A549 (cell line): ENCODE measurements around the gene OARD1. TPM values are rescaled to one million over a fixed set of nuclear protein-coding genes. Genes with fewer than 3 reads are reported as not detected.

Experiments
- ATAC-seq, 2 experiments: fragments of 200-7000 bp in 1 of 2; fragments of >200 bp in 1 of 2; cut with Nextera tagmentation in 1 of 2; cut with Tn5 transposase in 1 of 2; 3 replicates each; pipeline versions ENCODE4 v1.8.0 to v1.9.1; 2018 to 2020; ENCODE audit warnings: mild to moderate bottlenecking in 1 of 2, moderate library complexity in 1 of 2
- CTCF ChIA-PET: fragments of 300-600 bp; sonication (Branson Sonifier 250); formaldehyde crosslinking; extraction: SDS; loops from one replicate; lab custom pipeline; 2021; ENCODE audit warnings: antibody characterized with exemption, inconsistent platforms; lab: Yijun Ruan, JAX
- POLR2A ChIA-PET: fragments of 350-600 bp; formaldehyde crosslinking; extraction: SDS; loops from one replicate; lab custom pipeline; 2021; ENCODE audit warnings: antibody characterized with exemption, inconsistent platforms; lab: Yijun Ruan, JAX
- DNase-seq, 2 experiments: peaks; one replicate each; pipeline versions ENCODE4 v3.0.0 to v3.0.0-alpha.2; 2011 to 2016; ENCODE audit warnings: low read depth in 1 of 2, low spot score in 1 of 2
- FAIRE-seq: peaks from 2 replicates; lab custom pipeline; 2011; peaks lifted over from hg19 to GRCh38; lab: Jason Lieb, UNC
- H3K27ac ChIP-seq, 2 experiments: fragments of >200 bp; sonication (Bioruptor Twin); formaldehyde crosslinking; 3 replicates each; pipeline ENCODE4 v1.5.1; 2016 to 2017
- H3K4me1 ChIP-seq: fragments of >200 bp; sonication (Bioruptor Twin); formaldehyde crosslinking; 3 replicates; pipeline ENCODE4 v1.6.1; 2016
- H3K4me2 ChIP-seq: fragments of >200 bp; sonication (Bioruptor Twin); formaldehyde crosslinking; 3 replicates; pipeline ENCODE4 v1.6.1; 2016
- H3K4me3 ChIP-seq: fragments of >200 bp; sonication (Bioruptor Twin); formaldehyde crosslinking; 3 replicates; pipeline ENCODE4 v1.5.1; 2016
- H3K9me3 ChIP-seq: fragments of >200 bp; sonication (Bioruptor Twin); formaldehyde crosslinking; 3 replicates; pipeline ENCODE4 v1.6.1; 2016
- BHLHE40 ChIP-seq: IDR thresholded peaks from 2 replicates; pipeline ENCODE4 v1.6.1; 2012; ENCODE audit warnings: low read depth, low read length, inconsistent platforms
- CEBPB ChIP-seq, 2 experiments: fragments of >200 bp in 1 of 2; sonication (Bioruptor Twin) in 1 of 2; formaldehyde crosslinking in 1 of 2; IDR thresholded peaks; 2 replicates each; pipeline ENCODE4 v1.6.1; 2012 to 2016
- CHD4 ChIP-seq: fragments of 200-600 bp; sonication (generic); IDR thresholded peaks from 2 replicates; pipeline ENCODE4 v1.6.1; 2016; ENCODE audit warnings: antibody characterized with exemption, mild to moderate bottlenecking, borderline replicate concordance
- EHF ChIP-seq: fragments of 250-450 bp; sonication (Bioruptor Pico); IDR thresholded peaks from 2 replicates; pipeline ENCODE4 v1.5.0; 2020; ENCODE audit warnings: mild to moderate bottlenecking
- FOSL2 ChIP-seq, 2 experiments: fragments of 450-650 bp in 1 of 2; fragments of >200 bp in 1 of 2; sonication (Bioruptor Twin) in 1 of 2; formaldehyde crosslinking; IDR thresholded peaks; 2 replicates each; pipeline versions ENCODE4 v1.5.0 to v1.6.1; 2016 to 2020; ENCODE audit warnings: mild to moderate bottlenecking in 1 of 2, moderate library complexity in 1 of 2
- FOXS1 ChIP-seq: fragments of 250-450 bp; sonication (Bioruptor Pico); IDR thresholded peaks from 2 replicates; pipeline ENCODE4 v1.5.0; 2020; ENCODE audit warnings: mild to moderate bottlenecking, moderate library complexity
- GATA3 ChIP-seq: IDR thresholded peaks from 2 replicates; pipeline ENCODE4 v1.6.1; 2012; ENCODE audit warnings: borderline replicate concordance
- HDAC2 ChIP-seq: fragments of 200-600 bp; sonication (generic); IDR thresholded peaks from 2 replicates; pipeline ENCODE4 v1.6.1; 2016
- HMGXB4 ChIP-seq: fragments of 250-450 bp; sonication (Bioruptor Pico); IDR thresholded peaks from 2 replicates; pipeline ENCODE4 v1.5.0; 2021; ENCODE audit warnings: mild to moderate bottlenecking, moderate library complexity, borderline replicate concordance
- HOXA7 ChIP-seq: fragments of 250-450 bp; sonication (Bioruptor Pico); IDR thresholded peaks from 2 replicates; pipeline ENCODE4 v1.5.0; 2020; ENCODE audit warnings: mild to moderate bottlenecking, moderate library complexity
- HOXB5 ChIP-seq: fragments of 250-450 bp; sonication (Bioruptor Pico); IDR thresholded peaks from 2 replicates; pipeline ENCODE4 v1.5.0; 2020; ENCODE audit warnings: mild to moderate bottlenecking, moderate library complexity
- JUN ChIP-seq, 2 experiments: fragments of >200 bp; sonication (Bioruptor Twin); formaldehyde crosslinking; IDR thresholded peaks; 2 replicates in 1 of 2; 3 replicates in 1 of 2; pipeline ENCODE4 v1.6.1; 2016 to 2017
- MAZ ChIP-seq: fragments of 150-350 bp; IDR thresholded peaks from 2 replicates; pipeline ENCODE4 v1.6.1; 2014; ENCODE audit warnings: antibody characterized with exemption, low read depth, low read length, borderline replicate concordance
- MYC ChIP-seq: IDR thresholded peaks from 2 replicates; pipeline ENCODE4 v1.6.1; 2012; ENCODE audit warnings: mild to moderate bottlenecking, inconsistent platforms, low read length, improper control_type of control experiment, borderline replicate concordance
- NFE2L2 ChIP-seq: fragments of 150-350 bp; conservative IDR thresholded peaks from 2 replicates; pipeline ENCODE4 v1.6.1; 2014; ENCODE audit warnings: low read length
- POLR2AphosphoS2 ChIP-seq: conservative IDR thresholded peaks from 2 replicates; pipeline ENCODE4 v1.6.1; 2012; ENCODE audit warnings: low read length, improper control_type of control experiment, inconsistent platforms
- RAD21 ChIP-seq, 2 experiments: fragments of >200 bp in 1 of 2; sonication (Bioruptor Twin) in 1 of 2; formaldehyde crosslinking in 1 of 2; IDR thresholded peaks in 1 of 2; conservative IDR thresholded peaks in 1 of 2; 2 replicates in 1 of 2; 3 replicates in 1 of 2; pipeline ENCODE4 v1.6.1; 2012 to 2018; ENCODE audit warnings: inconsistent platforms in 1 of 2
- RCOR1 ChIP-seq: fragments of 150-350 bp; IDR thresholded peaks from 2 replicates; pipeline ENCODE4 v1.6.1; 2014; ENCODE audit warnings: antibody characterized with exemption, low read length, low read depth
- RNF2 ChIP-seq: fragments of 200-600 bp; sonication (generic); IDR thresholded peaks from 2 replicates; pipeline ENCODE4 v1.6.1; 2016; ENCODE audit warnings: low read depth, mild to moderate bottlenecking, antibody characterized with exemption, moderate library complexity, borderline replicate concordance
- SMC3 ChIP-seq: fragments of >200 bp; sonication (Bioruptor Twin); formaldehyde crosslinking; IDR thresholded peaks from 3 replicates; pipeline ENCODE4 v1.6.1; 2018; ENCODE audit warnings: inconsistent platforms
- TFCP2L1 ChIP-seq: fragments of 250-450 bp; sonication (Bioruptor Pico); IDR thresholded peaks from 2 replicates; pipeline ENCODE4 v1.5.0; 2021; ENCODE audit warnings: mild to moderate bottlenecking
- TP53 ChIP-seq: fragments of 250-450 bp; sonication (Bioruptor Pico); IDR thresholded peaks from 2 replicates; pipeline ENCODE4 v1.5.0; 2021; ENCODE audit warnings: mild to moderate bottlenecking, moderate library complexity
- ZC3H11A ChIP-seq: fragments of 450-650 bp; IDR thresholded peaks from 2 replicates; pipeline ENCODE4 v1.6.1; 2014; ENCODE audit warnings: antibody characterized with exemption, mild to moderate bottlenecking
- ZFP36 ChIP-seq: fragments of 450-650 bp; IDR thresholded peaks from 2 replicates; pipeline ENCODE4 v1.6.1; 2014; ENCODE audit warnings: borderline replicate concordance; ENCODE audit not compliant: partially characterized antibody
- WGBS: methylation state at CpG from one replicate; pipeline ENCODE4 v1.1.6; 2017; ENCODE audit errors: missing lambda C conversion rate; 5-methylcytosine and 5-hydroxymethylcytosine counted together
- polyA plus RNA-seq, 4 experiments: library from polyadenylated mRNA; depleted of rRNA in 3 of 4; stranded (reverse); fragments of >200 nt; fragmentation: RNase III in 1 of 4; extraction: RNeasy Plus Mini Kit Qiagen cat#74134 plus additional on column Dnase treatment in 1 of 4; gene quantifications; 2 replicates in 3 of 4; 3 replicates in 1 of 4; pipeline ENCODE4 v1.2.3, GENCODE V29; 2011 to 2017
- TF ChIP-seq, protein P1 (sequence below): fragments of >200 bp; sonication (Bioruptor Twin); formaldehyde crosslinking; IDR thresholded peaks from 3 replicates; pipeline ENCODE4 v1.5.1; 2016
- TF ChIP-seq, protein P2 (sequence below): fragments of >200 bp; sonication (Bioruptor Twin); formaldehyde crosslinking; IDR thresholded peaks from 2 replicates; pipeline ENCODE4 v1.6.1; 2016
- TF ChIP-seq, protein P3 (sequence below): fragments of 450-650 bp; IDR thresholded peaks from 2 replicates; pipeline ENCODE4 v1.6.1; 2014; ENCODE audit warnings: antibody characterized with exemption

OARD1 gene
- polyA plus RNA-seq, 2 of the 4 experiments (the other 2 are of a cell fraction) = 21.4 to 26.2 TPM

DNA sequence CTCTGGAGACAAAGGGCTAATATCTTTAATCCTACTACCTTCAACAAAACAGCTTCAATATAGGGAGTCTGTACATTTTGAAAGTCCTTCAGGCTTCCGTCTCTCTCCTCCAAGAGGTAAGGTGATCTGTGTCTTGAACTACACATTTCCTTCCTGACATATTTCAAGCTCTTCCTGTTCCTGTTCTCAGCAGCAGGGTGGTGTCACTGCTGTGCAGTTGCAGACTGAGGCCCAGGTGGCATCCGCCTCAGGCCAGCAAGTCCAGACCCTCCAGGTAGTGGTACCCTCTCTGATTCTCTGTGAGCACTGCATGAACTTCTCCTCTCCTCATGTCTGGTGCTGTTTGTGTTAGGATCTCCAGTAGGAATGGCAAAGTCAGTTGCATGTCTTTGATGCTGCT lies 8.5 kb upstream of the OARD1 start:
- Histone ChIP-seq H3K4me1 (peaks cover 3% of the 10 kb centered on the region; the same call in 2 of the 3 replicates), H3K9me3 (no peaks in the 10 kb centered on the region), H3K4me3 (no peak overlapping the region), H3K4me2 (no peak overlapping the region), H3K27ac (no peak overlapping the region)
- DNase-seq (no peak), ATAC-seq (no peak), FAIRE-seq (no peak)
- 93% methylated on average over 2 of the region's 2 CpGs for WGBS
- TF ChIP-seq TFCP2L1 (no peak), HDAC2 (no peak), RCOR1 (no peak), BHLHE40 (no peak), TP53 (CRISPR knock-in tag) (no peak), FOXS1 (CRISPR knock-in tag) (no peak), GATA3 (no peak), RAD21 (conservative IDR thresholded peaks at IDR 0.05 in 1 of 2, IDR thresholded peaks at IDR 0.05 in 1 of 2) (no peak), CEBPB (IDR thresholded peaks at IDR 0.05) (no peak), HOXA7 (CRISPR knock-in tag) (no peak), CHD4 (no peak), HOXB5 (CRISPR knock-in tag) (no peak), MAZ (no peak)
- TF ChIP-seq, protein P1, sequence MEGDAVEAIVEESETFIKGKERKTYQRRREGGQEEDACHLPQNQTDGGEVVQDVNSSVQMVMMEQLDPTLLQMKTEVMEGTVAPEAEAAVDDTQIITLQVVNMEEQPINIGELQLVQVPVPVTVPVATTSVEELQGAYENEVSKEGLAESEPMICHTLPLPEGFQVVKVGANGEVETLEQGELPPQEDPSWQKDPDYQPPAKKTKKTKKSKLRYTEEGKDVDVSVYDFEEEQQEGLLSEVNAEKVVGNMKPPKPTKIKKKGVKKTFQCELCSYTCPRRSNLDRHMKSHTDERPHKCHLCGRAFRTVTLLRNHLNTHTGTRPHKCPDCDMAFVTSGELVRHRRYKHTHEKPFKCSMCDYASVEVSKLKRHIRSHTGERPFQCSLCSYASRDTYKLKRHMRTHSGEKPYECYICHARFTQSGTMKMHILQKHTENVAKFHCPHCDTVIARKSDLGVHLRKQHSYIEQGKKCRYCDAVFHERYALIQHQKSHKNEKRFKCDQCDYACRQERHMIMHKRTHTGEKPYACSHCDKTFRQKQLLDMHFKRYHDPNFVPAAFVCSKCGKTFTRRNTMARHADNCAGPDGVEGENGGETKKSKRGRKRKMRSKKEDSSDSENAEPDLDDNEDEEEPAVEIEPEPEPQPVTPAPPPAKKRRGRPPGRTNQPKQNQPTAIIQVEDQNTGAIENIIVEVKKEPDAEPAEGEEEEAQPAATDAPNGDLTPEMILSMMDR = no peak
- TF ChIP-seq, protein P2, sequence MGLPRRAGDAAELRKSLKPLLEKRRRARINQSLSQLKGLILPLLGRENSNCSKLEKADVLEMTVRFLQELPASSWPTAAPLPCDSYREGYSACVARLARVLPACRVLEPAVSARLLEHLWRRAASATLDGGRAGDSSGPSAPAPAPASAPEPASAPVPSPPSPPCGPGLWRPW = no peak
- TF ChIP-seq, protein P3, sequence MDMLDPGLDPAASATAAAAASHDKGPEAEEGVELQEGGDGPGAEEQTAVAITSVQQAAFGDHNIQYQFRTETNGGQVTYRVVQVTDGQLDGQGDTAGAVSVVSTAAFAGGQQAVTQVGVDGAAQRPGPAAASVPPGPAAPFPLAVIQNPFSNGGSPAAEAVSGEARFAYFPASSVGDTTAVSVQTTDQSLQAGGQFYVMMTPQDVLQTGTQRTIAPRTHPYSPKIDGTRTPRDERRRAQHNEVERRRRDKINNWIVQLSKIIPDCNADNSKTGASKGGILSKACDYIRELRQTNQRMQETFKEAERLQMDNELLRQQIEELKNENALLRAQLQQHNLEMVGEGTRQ = no peak
- POLR2A ChIA-PET = no interaction called here
- CTCF ChIA-PET = no interaction called here

DNA sequence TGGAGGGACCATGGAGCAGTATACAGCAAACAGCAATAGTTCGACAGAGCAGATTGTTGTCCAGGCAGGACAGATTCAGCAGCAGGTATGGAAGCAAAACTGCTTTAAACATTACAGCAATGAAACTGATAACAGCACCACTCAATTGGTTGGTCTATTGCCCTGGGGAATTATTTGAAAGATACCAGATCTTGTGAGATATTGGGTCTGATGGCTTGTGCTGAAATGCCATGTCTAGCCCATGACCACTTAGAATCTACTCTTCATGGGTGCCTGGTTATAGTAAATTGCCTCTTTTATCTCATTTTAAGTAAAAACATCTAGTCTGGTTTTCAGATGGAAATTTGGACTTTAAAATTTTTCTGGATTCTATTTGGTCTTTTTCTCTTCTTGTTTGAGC lies 6.9 kb upstream of the OARD1 start:
- DNase-seq = no peak
- CTCF ChIA-PET = no interaction called here
- TF ChIP-seq ZC3H11A (no peak), RAD21 (conservative IDR thresholded peaks at IDR 0.05 in 1 of 2, IDR thresholded peaks at IDR 0.05 in 1 of 2) (no peak), FOSL2 (IDR thresholded peaks at IDR 0.05) (no peak), FOSL2 (CRISPR knock-in tag; IDR thresholded peaks at IDR 0.05) (no peak), FOXS1 (CRISPR knock-in tag) (no peak)
- TF ChIP-seq, all 56 proteins: peak for 0
- peaks cover 16% of the 10 kb centered on the region; the same call in 2 of the 3 replicates for H3K4me1 ChIP-seq
- POLR2A ChIA-PET = no interaction called here
- no peak overlapping the region for H3K4me3 ChIP-seq
- no peak overlapping the region for H3K4me2 ChIP-seq
- no peak overlapping the region for H3K27ac ChIP-seq
- no peak for FAIRE-seq
- 92% methylated on average over 1 of the region's 1 CpG for WGBS
- no peaks in the 10 kb centered on the region for H3K9me3 ChIP-seq
- ATAC-seq = no peak

DNA sequence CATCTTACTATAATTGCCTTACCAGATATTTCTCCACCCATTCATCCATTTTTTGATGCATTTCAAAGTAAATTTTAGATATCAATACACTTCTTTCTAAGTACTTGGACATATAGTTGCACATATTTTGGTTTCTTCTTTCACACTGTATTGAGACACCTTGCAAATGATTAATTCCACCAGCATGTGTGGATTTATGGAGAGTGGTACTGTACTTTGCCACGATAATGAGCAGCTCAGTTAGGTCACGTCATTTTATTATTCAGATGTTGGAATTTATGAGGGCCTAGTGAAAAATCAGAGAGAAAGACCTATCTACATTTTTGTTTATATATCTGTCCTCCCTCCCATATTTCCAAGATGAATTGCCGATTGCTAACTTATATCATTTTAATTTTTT lies 5.9 kb upstream of the OARD1 start:
- CTCF ChIA-PET = no interaction called here
- ATAC-seq = no peak
- 93% methylated on average over 3 of the region's 3 CpGs for WGBS
- TF ChIP-seq RNF2 (no peak), MYC (no peak), POLR2AphosphoS2 (no peak), HDAC2 (no peak), GATA3 (no peak), JUN (IDR thresholded peaks at IDR 0.05) (no peak), TP53 (CRISPR knock-in tag) (no peak), SMC3 (no peak), ZFP36 (no peak), ZC3H11A (no peak), HMGXB4 (CRISPR knock-in tag) (no peak), NFE2L2 (no peak), EHF (CRISPR knock-in tag) (no peak)

More for the DNA sequence above, 5.9 kb upstream of the OARD1 start:
- DNase-seq = no peak
- Histone ChIP-seq H3K27ac (no peak overlapping the region), H3K4me1 (peaks cover 16% of the 10 kb centered on the region; the same call in 2 of the 3 replicates), H3K4me2 (no peak overlapping the region), H3K4me3 (no peak overlapping the region), H3K9me3 (no peaks in the 10 kb centered on the region)
- POLR2A ChIA-PET = no interaction called here
- no peak for FAIRE-seq
